Eye (tissue), 1 donor: ENCODE results near the gene CEP164.

Experiments
- DNase-seq: peaks from one replicate; pipeline ENCODE4 v3.0.0-alpha.2; 2015

The CEP164 gene

GRCh38 chr11:117424781-117425180, 97.1 kb downstream of the CEP164 start:
- DNase-seq = no peak

DNA sequence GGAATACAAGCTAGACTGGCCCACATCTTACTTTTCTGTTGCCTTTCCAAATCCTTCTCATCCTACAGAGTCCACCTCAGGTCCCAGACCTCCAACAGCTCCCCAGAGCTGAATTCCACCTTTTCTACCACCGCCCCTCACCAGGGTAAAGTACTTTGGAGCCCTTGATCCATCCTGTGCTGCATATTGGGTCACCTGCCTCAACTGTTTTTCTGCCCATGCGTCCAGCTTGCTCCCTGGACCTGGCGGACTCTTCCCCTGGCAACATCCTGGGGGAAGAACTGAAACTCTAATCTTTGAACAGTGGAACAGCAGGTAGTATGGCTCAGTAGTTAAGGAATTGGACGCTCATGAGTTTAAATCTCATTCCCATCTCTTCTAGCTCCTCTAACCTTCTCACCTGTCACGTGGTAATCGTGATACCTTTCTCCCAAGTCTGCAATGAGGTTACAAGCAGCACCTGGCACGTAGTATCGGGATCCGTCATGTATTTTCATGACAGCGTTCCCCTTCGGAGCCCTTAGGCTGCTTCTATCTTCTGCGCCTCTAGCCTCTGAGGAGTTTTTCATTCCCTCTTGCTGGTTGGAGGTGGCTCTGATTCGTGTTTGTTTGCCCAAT, 98.1 kb downstream of the CEP164 start:
- DNase-seq = no peak

- peak; percentile 90 for DNase-seq
Measured at GRCh38 chr11:117426297-117426685, 98.6 kb downstream of the CEP164 start.

- DNase-seq = no peak
Measured at GRCh38 chr11:117426941-117427340, 99.3 kb downstream of the CEP164 start.

- no peak for DNase-seq
Measured at GRCh38 chr11:117427356-117427874, 99.8 kb downstream of the CEP164 start.

- DNase-seq = no peak
Measured at GRCh38 chr11:117428186-117428855, 100.7 kb downstream of the CEP164 start.

DNA sequence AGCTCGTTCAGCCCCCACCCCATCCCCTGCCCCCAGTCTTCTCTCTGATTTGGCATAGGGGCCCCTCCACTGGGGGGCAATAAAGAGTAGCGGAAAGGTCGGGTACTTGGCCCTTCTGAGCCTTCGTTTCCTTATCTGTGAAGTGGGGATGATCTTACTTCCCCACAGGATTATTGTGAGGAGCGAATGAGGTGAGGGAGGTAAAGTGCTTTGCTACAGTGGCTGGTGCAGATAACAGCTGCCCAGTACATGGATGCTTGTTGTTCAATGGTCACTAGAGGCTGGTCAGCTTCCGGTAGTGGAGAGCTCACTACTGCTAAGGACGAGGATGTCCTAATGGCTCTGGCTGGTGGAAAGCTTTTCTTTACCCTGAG, 101.2 kb downstream of the CEP164 start:
- no peak for DNase-seq

DNA sequence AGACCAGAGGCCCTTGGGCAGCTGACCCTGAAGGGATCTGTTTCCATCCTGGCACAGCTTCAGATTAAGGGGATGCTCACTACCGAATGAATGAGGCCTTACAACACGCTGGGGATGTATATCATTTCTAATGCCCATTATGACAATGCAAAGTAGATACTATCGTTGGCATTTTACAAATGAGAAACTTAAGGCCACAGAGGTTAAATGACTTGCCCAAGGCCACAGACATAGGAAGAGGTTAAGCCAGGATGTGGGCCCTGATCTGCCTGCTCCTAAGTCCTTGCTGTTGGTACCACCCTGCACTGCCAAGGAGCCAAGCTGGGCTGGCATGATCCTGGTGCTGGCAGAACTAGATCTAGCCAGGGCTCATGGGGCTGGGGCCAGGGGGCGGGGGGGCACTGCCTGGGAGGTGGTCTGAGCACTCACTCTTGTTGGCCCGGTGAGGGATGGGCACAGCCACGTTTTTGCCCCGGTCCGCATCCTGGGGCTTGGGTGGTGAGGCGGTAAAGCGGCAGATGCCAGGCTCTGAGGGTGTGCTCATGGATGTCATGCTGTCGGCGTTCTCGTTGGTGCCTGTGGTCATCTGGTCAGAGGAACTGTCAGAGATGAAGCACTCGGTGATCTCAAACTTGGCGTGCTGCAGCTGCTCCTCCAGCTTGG, 102.8 kb downstream of the CEP164 start:
- DNase-seq = no peak

DNA sequence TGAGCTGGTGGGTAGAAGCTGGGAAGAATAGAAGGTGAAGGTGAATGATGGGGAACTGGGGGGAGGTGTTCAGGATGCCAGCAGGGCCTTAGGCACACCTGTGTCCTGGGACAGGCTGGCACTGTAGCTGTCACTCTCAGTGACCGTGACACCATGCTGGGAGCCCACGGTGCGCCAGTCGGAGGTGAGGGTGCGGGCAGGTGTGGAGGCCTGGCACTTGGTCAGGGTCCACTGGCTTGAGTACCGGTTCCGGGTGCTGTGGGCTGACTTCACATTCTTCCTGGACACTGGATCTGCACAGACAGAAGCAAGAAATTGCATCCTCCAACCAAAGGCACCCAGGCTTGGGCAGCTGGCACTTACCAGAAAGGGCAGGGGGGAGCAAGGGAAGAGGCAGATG, 103.8 kb downstream of the CEP164 start:
- no peak for DNase-seq

DNA sequence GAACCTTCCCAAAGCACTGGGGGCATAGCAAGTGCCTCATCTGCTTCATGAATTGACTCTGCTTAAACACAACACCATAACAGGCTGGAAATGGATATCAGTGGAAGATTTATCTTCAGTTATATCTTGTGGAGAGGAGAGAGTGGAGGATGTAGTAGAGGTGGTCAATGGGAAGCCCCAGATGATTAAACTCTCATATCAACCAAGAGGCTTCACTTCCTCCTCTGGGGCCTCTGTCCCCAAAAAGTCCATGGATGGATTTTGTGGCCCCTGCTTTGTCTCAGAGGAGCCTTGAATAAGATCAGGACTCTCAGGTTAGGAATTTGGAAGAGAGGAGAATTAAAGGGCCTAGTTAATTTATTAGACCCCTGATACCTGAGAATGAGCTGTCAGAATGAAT, 106.1 kb downstream of the CEP164 start:
- DNase-seq = no peak

DNA sequence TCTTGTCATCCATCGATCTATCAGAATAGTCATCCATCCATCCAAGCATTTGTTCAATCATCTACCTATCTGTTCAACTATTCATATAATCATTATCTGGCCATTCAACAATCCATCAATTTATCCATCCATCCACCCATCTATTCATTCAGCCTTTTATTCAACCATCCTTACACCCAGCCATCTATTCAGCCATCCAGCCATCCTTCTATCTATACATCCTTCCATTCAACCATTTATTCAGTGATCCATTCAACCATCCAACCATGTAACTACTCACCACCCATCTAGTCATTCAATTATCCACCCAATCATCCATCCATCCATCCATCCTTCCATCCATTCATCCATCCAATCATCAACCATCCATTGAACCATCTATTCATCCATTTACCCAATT, 106.8 kb downstream of the CEP164 start:
- no peak for DNase-seq

DNA sequence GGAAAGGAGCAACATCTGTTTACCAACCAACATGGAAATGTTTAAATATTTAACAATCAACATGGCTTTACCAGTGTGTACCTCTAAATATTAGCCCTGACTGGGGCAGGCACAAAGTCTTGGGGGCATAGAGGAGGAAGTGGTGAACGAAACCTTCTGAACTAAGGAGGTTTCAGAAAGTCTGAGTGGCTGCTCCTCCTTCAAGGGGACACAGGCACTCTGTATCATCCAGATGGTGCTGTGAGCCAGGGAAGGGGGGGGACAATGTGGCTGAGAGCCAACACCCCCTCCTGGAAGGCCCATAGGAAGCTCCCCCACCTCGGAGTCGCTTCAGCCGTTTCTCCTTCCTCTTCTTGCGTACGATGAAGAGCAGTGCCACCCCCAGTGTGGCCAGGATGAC, 107.7 kb downstream of the CEP164 start:
- DNase-seq = no peak

- DNase-seq = no peak
Measured at GRCh38 chr11:117437041-117437790, 109.6 kb downstream of the CEP164 start.

GRCh38 chr11:117437791-117438130, 110.1 kb downstream of the CEP164 start:
- DNase-seq = no peak

DNA sequence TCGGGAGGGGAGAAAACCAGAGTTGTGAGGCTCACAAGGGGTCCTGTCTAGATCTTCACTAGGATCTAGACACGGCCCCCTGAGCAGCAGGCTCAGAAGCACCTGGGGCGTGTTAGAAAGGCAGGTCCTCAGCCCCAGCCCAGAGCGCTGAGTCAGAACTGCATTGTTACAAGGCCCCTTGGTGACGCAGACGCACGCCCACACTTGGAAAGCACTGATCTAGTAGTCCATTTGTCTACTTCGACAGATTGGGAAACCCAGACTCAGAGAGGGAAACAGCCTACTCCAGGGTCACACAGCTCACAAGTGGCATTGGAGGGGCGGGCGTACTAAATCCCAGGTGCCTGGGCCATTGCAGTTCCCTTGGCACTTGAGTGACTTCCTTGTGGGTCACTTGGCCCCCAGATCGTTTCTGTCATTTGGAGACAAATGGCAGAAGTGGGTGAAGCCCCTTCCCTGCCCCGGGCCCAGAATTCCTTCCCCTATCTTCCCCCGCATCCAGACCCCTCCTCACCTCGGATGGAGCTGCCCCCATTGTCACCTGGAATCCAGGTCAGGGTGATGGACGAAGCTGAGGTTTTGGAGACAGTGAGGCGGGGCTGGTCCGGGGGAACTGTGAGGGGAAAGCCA, 110.8 kb downstream of the CEP164 start:
- DNase-seq = no peak

- DNase-seq = no peak
Measured at GRCh38 chr11:117439256-117439655, 111.6 kb downstream of the CEP164 start.

GRCh38 chr11:117440258-117440657, 112.6 kb downstream of the CEP164 start:
- no peak for DNase-seq

DNA sequence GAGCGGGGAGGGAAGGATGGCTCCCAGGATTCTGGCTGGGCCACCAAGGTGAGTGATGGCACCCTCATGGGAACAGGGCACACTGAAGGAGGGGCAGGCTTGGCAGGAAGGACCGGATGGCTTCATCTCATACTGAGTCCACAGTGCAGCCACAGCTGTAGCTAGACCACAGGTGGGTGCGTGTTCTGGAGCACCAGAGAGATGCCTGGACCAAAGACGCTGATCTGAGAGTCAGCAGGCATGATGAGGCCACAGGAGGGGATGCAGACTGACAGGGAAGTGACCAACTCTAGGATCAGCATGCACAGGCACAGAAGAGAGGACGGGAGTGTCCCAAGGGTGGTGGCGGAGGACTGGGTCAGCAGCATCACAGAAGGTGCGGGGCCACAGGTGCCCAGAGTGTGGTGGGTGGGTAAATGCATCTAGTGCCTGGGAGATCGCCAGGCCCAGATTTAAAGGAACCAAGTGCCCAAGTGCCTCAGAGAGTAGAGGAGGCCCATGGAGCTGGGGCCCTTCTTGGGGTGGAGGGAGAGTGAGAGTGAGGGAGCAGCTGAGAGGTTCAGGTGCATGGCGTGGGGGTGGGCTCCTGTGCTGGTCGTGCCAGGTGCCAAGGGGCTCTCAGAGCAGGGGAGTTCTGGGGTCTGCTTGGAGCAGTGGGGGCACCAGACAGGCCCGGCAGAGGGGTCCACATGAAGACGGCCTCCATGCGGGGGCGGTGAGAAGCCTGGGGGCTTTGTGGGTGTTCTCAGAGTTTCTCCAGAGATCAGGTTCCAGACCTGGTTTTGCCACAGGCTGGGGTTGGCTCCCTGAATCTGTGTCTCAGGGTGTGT, 113.7 kb downstream of the CEP164 start:
- DNase-seq = no peak

DNA sequence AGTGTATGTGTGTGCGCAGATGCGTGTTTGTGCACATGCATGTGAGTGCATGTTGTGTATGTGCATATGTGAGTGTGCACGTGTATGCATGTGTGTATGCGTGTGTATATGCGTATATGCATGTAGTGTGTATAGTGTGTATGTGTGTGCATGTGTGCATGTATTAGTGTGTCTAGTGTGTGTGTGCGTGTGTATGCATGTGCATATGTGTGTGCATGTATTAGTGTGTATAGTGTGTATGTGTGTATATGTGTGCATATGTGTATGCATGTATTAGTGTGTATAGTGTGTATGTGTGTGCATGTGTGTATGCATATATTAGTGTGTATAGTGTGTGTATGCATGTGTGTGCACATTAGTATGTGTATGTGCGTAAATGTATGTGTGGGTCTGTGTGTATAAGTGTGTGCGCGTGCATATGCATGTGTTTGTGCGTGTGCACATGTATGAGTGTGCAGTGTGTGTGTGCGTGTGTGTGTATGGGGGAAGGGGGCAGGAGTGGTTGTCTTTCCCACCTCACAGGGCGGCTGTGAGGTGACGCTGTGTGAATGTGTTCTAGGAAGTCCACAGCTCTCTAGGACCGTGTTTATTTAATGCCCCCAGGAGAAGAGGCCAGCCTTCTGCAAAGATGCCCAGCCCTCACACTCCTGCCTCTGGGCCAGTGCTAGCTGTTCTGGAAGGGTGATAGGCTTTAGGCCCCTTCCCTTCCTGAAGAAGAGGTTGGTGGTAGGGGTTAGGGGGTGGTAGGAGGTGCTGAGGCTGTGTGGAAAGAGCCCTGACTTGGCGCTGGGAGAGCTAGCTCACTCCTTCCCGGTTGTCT, 114.6 kb downstream of the CEP164 start:
- DNase-seq = no peak

GRCh38 chr11:117442869-117443239, 115.2 kb downstream of the CEP164 start:
- DNase-seq = no peak
